Stimulated activated naive CD4-positive, alpha-beta T cell (primary cell): ENCODE data around the gene SPG7.
A peak's percentile ranks its signal among the peaks of the same experiment; 100 is the strongest.

ENCODE experiments used
- DNase-seq, 6 experiments: peaks; one replicate each; lab custom pipeline; 2025; lab: John Stamatoyannopoulos, UW

SPG7 gene

DNA sequence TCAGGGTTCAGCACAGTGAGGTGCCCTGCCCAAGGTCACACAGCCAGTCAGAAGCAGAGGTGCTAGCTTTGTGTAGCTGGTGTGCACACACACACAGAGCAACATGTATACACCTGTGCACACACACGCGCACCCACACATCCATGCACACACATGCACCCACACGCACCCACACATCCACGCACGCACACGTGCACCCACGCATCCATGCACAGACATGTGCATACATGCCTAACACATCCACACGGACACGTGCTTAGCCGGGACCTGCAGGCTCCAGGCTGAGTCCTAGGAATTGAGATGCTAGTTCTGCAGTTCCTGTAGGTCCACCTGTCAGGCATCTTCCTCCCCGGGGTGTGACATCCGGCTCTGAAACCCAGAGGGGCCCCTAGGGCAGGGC lies 92.2 kb downstream of the SPG7 start:
- DNase-seq, result no peak

DNA sequence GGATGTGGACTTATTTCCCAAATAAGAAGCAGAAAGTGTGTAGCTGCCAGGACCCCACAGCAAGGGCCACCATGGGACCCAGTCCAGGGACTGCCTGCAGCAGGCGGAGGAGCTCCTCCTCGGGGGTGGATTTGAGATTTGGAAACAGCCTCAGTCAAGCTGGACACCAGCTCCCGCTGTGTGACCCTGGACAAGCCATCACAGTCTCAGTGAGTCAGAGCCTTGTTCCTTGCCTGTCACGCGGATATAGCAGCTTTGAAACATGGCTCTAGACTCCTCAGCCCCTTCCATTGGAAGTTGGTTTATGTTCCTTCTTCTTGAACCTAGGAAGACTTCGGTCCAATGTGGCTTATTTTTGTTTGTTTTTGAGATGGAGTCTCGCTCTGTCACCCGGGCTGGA lies 92.8 kb downstream of the SPG7 start:
- DNase-seq, result no peak

DNA sequence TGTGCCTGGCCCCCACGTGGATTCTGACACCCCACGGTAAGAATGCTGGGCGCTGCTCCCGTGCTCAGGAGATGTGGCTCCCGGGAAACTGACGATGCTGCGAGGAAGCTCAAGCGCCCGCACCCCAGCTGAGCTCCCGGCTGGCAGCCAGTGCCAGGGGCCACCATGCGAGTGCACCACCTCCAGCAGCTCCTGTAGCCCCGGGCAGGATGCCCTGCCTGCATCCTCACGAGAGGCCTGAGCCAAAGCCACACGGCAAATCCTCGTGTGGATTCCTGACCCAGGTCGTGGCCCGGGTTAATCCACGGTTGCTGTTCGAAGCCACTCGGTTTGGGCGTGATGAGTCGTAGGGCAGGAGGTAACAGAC lies 93.7 kb downstream of the SPG7 start:
- DNase-seq, result no peak

DNA sequence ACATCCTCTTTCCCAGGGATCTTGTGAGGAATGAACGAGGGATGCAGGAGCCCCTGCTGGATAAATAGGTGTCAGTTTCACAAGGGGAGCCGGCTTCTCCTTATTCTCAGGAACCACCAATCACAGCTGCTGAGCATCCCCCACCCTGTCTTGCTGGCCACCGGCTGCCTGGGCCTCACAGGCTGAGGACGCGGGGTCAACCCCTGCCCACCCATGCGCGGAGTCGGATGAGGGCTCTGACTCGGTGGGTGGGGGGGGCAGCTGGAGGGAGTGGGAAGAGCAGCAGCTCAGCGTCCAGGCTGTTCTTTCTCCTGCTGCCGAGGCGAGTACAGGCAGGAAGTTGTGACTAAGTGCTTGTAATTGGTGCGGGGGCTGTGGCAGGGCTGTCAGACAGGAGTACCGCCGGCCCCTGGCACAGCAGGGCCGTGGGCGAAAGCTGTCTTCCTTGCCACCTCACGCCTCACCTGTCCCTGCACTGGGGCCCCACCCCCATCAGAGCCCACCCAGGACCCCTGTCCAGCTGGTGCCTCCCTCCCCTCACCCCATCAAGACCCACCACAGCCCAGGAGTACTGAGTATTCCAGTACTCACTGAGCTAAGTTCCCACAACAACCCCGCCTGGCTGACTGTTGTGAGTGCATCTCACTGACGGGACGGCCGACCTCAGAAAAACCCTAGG lies 94.2 kb downstream of the SPG7 start:
- peak in 3 of 6 experiments; percentile 14 to 31 (median 26) for DNase-seq

- DNase-seq, result no peak
Observed at GRCh38 chr16:89602952-89603590, 94.9 kb downstream of the SPG7 start.

DNA sequence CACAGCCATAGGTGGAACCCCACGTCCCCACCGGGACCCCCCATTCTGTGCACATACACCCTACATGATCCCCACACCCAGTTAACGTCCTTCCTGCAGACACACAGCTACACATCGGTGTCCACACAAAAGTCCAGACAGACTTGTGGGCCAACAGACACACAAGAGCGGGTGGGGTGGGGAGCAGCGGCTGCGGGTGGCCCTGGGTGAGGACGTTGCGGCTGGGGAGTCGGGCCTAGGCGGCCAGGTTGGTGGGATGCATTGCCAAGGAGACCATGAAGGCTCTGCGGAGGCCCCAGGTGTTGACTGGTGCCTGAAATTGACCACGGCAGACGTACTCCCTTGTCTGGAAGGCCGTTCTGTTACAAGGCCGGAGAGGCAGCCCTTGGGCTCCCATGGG lies 96.6 kb downstream of the SPG7 start:
- no peak for DNase-seq

DNA sequence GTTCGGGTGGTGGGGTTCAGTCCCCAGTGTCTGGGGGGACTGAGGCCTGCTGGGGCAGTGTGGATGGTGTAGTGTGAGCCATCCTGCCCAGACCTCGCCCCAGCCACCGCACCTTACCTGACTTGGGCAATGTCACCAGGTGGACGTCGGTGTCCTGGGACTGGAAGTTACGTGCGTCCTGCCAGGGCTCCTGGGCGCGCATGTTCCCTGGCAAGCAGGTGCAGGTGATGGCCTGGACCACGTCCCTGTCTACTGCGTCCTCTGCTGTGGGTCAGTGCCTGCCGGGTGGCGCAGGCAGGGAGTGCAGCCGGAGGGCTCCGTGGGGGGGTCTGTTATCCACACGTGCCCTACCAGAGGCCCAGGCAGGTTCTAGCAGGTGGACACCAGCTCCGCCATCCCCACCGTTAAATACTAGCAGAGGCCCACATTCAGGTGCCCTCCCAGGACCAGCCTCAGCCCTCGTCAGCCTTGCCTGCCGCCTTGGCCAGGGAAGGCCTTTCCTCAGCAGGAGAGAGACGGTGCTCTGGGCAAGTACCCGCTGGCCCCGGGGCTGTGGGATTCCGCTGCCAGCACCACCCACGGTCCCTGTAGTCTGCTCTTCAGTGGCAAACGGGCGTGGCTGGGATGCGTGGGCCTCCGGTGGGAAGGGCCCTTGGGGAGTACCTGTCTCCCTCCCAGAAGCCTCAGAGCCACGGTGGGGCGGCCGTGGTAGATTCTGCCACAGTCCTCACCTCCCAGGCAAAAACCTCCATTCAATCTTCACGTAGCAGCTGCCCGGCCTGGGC lies 97.2 kb downstream of the SPG7 start:
- no peak for DNase-seq

- DNase-seq, result no peak
Observed at GRCh38 chr16:89606006-89606405, 97.8 kb downstream of the SPG7 start.
